PC-3 (cell line): ENCODE data around the gene MYRFL.

Experiments
- CTCF ChIP-seq: fragments of 300-600 bp; sonication (generic); conservative IDR thresholded peaks from 2 replicates; pipeline ENCODE4 v1.5.1; 2017; ENCODE audit warnings: antibody characterized with exemption, low read depth, mild to moderate bottlenecking, low read length
- EZH2 ChIP-seq: fragments of 300-600 bp; sonication (generic); IDR thresholded peaks from one replicate; pipeline ENCODE4 v1.6.1; 2017; ENCODE audit warnings: antibody characterized with exemption, mild to moderate bottlenecking, low read length; ENCODE audit not compliant: unreplicated experiment

GRCh38 chr12:69966839-69967238, 141.8 kb downstream of the MYRFL start:
- no peak for TF ChIP-seq CTCF
- TF ChIP-seq EZH2: no peak
